Cardiac muscle cell (in vitro differentiated cells and primary cell): ENCODE results near the gene ARMS2. TPM values are rescaled to one million over a fixed set of nuclear protein-coding genes. Genes with fewer than 3 reads are reported as not detected.
A peak's percentile ranks its signal among the peaks of the same experiment; 100 is the strongest.

Experiments
- DNase-seq, 2 donors: peaks; one replicate each; pipeline versions ENCODE4 v3.0.0 to v3.0.0-alpha.2; 2010 to 2017; ENCODE audit warnings: low read depth in 1 of 2, low spot score in 1 of 2
- H3K27ac ChIP-seq: fragments of 200-600 bp; sonication (generic); 2 replicates; pipeline ENCODE4 v1.5.1; 2016
- H3K27me3 ChIP-seq: fragments of 200-600 bp; sonication (generic); 2 replicates; pipeline ENCODE4 v1.6.0; 2016; ENCODE audit warnings: control low read depth
- H3K36me3 ChIP-seq: fragments of 200-600 bp; sonication (generic); 2 replicates; pipeline ENCODE4 v1.5.1; 2016; ENCODE audit warnings: control low read depth
- H3K4me1 ChIP-seq: fragments of 200-600 bp; sonication (generic); 2 replicates; pipeline ENCODE4 v1.8.1; 2017; ENCODE audit warnings: low read depth, mild to moderate bottlenecking, mixed run types
- H3K4me3 ChIP-seq: fragments of 200-600 bp; sonication (generic); 2 replicates; pipeline ENCODE4 v1.5.1; 2016; ENCODE audit warnings: mild to moderate bottlenecking
- H3K9me3 ChIP-seq: fragments of 200-600 bp; sonication (generic); 2 replicates; pipeline ENCODE4 v1.5.1; 2017; ENCODE audit warnings: low read depth, mild to moderate bottlenecking, control low read depth
- CTCF ChIP-seq: IDR thresholded peaks from 2 replicates; pipeline ENCODE4 v1.5.1; 2012; ENCODE audit warnings: low read depth, mild to moderate bottlenecking, low read length
- polyA plus RNA-seq: library from polyadenylated mRNA; unstranded; fragments of >200 nt; fragmentation: Nextera tagmentation; extraction: Ambion mirVana; gene quantifications from 2 replicates; pipeline ENCODE4 v1.2.1, GENCODE V29; 2016
- total RNA-seq: library from RNA; depleted of rRNA; stranded (reverse); fragments of >200 nt; gene quantifications from 2 replicates; pipeline ENCODE4 v1.2.3, GENCODE V29; 2016

Gene ARMS2
- total and polyA plus RNA-seq, 2 experiments from 2014 or later = not detected

- no peak for TF ChIP-seq CTCF
- DNase-seq = no peak
- Histone ChIP-seq H3K36me3 (peaks cover 10% of the 10 kb centered on the region), H3K4me1 (no peaks in the 10 kb centered on the region), H3K27ac (no peak overlapping the region), H3K27me3 (no peaks in the 10 kb centered on the region), H3K4me3 (no peak overlapping the region), H3K9me3 (no peaks in the 10 kb centered on the region)
Measured at GRCh38 chr10:122424059-122424458, 30.4 kb upstream of the ARMS2 start.

GRCh38 chr10:122426829-122427228 is 27.6 kb upstream of the ARMS2 start:
- H3K27me3 ChIP-seq = no peaks in the 10 kb centered on the region
- no peak overlapping the region for H3K27ac ChIP-seq
- H3K9me3 ChIP-seq = no peaks in the 10 kb centered on the region
- DNase-seq = no peak
- no peak for TF ChIP-seq CTCF
- no peak overlapping the region for H3K4me3 ChIP-seq
- H3K4me1 ChIP-seq = no peaks in the 10 kb centered on the region
- H3K36me3 ChIP-seq = peaks cover 16% of the 10 kb centered on the region

- Histone ChIP-seq H3K36me3 (peaks cover 16% of the 10 kb centered on the region), H3K9me3 (no peaks in the 10 kb centered on the region)
Measured at GRCh38 chr10:122427280-122427679, 27.2 kb upstream of the ARMS2 start.

GRCh38 chr10:122435212-122435827 is 19.1 kb upstream of the ARMS2 start:
- H3K9me3 ChIP-seq = no peaks in the 10 kb centered on the region

More at GRCh38 chr10:122427280-122427679, 27.2 kb upstream of the ARMS2 start:
- DNase-seq = no peak
- Histone ChIP-seq H3K27me3 (no peaks in the 10 kb centered on the region), H3K4me1 (no peaks in the 10 kb centered on the region), H3K27ac (no peak overlapping the region), H3K4me3 (no peak overlapping the region)
- TF ChIP-seq CTCF = no peak

GRCh38 chr10:122441961-122442360 is 12.5 kb upstream of the ARMS2 start:
- H3K27me3 ChIP-seq = no peaks in the 10 kb centered on the region
- no peak for TF ChIP-seq CTCF

More at GRCh38 chr10:122435212-122435827, 19.1 kb upstream of the ARMS2 start:
- no peaks in the 10 kb centered on the region for H3K27me3 ChIP-seq
- TF ChIP-seq CTCF = peak; percentile 43
- DNase-seq = peak; percentile 65 to 68
- H3K36me3 ChIP-seq = no peaks in the 10 kb centered on the region
- H3K4me1 ChIP-seq = no peaks in the 10 kb centered on the region
- H3K4me3 ChIP-seq = no peak overlapping the region
- H3K27ac ChIP-seq = no peak overlapping the region

More at GRCh38 chr10:122441961-122442360, 12.5 kb upstream of the ARMS2 start:
- peak in 1 of 2 donors; percentile 49 for DNase-seq
- Histone ChIP-seq H3K36me3 (no peaks in the 10 kb centered on the region), H3K4me1 (no peaks in the 10 kb centered on the region), H3K4me3 (no peak overlapping the region), H3K27ac (no peak overlapping the region), H3K9me3 (no peaks in the 10 kb centered on the region)
